LHCN-M2 (cell line): ENCODE results near the gene DOCK1. TPM values are rescaled to one million over a fixed set of nuclear protein-coding genes. Genes with fewer than 3 reads are reported as not detected.

Experiments used
- DNase-seq: peaks from one replicate; pipeline ENCODE4 v3.0.0-alpha.2; 2012; ENCODE audit warnings: low read depth
- total RNA-seq: library from RNA; depleted of rRNA; stranded (reverse); fragments of >200 nt; gene quantifications from 2 replicates; pipeline ENCODE4 v1.2.3, GENCODE V29; 2014

The DOCK1 gene
- total RNA-seq, 1 experiment from 2014 or later: 45.5 TPM

- DNase-seq: no peak
These were observed 513.4 kb downstream of the DOCK1 start for GRCh38 chr10:127418536-127419168.

DNA sequence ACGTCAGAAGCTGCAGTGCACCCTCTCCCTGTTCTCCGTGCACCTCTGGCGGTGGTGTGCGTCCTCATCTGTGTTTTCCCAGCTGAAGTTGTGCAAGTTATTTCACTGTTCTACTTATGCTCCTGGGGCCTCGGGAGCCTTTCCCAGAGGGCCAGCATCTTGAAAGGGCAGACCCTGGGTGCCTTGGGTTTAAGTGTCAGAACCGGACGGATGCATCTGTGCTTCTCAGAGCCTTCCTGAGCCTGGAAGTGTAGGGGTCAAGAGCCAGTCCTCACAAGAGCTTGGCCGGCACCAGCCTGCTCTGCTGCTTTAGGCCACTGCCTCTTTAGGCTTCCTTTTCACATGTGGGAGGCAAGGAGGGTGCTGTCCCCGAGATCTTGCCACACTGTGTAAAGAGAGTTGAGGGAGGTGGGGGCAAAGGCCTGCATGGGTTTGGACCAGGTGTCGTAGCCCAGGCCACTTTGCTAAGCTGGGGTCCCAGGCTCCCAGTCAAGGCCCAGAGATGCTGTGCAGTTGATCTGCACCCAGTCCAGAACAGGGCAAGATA is 515.0 kb downstream of the DOCK1 start:
- no peak for DNase-seq

DNA sequence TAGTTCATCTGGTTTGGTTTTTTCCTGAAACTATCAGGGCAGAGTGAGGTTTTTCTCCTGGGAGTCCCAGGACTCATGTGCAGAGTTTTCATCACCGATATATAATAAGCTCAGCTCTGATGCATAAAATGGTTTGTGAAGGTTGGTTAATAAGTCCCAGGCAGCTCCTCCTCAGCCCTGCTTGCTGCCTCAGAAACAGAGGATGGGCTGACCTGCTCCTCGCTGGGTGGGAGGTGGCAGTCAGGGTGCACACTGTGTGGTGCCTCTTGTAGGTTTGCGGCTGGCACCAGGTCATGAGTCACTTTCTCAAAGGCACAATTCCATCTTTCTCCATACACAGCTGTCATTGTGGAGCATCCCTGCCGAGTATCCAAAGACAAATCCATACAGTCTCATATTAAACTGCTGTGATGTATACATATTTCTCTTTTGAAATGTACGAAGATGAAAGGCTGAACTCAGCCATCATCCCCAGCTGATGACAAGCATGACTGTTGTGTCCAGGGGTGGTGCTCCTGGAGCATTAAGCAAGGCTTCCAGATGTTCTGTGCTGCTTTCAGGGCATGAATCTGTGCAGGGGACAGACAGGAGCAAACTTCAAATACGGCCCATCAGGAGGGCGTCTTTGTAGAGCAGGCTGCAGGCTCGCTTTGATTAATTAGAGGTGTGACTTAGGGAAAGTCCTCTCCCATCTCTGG is 518.1 kb downstream of the DOCK1 start:
- no peak for DNase-seq

DNA sequence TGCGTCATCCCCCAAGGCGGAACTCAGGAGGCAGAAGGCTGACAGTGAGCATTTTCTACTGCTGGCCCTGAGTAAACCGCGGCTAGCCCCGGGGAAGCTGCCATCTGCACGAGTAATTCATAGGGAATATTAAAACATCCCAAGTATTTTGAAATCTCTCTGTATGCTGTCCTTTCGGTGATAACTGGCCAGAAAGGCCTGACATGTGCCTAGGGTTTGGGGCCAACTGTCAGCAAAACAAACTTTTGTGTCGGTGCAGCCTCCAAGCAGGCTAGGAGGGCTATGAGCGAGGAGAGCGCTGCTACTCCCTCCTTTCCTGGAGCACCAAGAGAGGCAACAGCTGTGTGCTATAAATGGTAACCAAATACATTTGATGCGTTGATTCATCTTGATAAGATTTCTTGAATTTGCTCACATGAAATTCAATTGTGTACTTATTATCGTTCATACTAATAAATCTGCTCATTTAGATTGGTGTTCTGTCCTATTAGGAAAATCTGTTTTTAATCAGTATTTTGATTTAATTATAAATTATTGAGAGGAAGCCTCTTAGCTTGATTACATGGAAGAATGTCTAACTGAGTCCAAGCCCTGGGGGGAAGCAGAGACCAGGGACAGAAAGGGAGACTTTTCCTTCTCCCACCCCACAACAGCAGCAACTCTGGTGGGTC is 519.5 kb downstream of the DOCK1 start:
- peak; percentile 77 for DNase-seq

DNA sequence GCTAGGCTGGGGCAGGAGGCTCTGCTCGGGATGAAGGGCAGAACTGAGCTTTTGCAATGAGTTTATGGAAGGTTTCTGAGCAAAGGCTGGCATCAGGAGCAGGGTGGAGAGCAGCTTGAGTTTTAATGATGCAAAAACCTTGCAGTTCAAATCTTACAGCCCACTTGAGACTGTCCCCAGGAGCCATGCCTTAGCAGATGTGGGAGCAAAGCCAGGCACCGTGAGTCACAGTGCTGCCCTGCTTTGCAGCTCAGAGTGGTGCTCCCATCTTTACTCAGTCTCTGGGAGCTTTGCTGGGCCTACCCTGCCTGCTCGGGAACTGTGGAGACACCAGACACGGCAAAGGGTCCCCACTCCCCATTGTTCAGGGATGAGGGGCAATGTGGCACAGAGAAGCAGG is 521.5 kb downstream of the DOCK1 start:
- DNase-seq: no peak

GRCh38 chr10:127427926-127428325 is 522.7 kb downstream of the DOCK1 start:
- no peak for DNase-seq

DNA sequence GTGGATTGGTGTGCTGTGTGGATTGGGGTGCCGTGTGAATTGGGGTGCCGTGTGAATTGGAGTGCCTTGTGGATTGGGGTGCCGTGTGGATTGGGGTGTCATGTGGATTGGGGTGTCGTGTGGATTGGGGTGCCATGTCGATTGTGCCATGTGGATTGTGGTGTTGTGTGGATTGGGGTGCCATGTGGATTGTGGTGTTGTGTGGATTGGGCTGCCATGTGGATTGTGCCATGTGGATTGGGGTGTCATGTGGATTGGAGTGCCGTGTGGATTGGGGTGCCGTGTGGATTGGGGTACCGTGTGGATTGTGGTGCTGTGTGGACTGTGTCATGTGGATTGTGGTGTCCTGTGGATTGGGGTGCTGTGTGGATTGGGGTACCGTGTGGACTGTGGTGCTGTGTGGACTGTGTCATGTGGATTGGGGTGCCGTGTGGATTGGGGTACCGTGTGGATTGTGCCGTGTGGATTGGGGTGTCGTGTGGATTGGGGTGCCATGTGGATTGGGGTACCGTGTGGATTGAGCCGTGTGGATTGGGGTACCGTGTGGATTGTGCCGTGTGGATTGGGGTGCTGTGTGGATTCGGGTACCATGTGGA is 523.3 kb downstream of the DOCK1 start:
- DNase-seq: no peak

DNA sequence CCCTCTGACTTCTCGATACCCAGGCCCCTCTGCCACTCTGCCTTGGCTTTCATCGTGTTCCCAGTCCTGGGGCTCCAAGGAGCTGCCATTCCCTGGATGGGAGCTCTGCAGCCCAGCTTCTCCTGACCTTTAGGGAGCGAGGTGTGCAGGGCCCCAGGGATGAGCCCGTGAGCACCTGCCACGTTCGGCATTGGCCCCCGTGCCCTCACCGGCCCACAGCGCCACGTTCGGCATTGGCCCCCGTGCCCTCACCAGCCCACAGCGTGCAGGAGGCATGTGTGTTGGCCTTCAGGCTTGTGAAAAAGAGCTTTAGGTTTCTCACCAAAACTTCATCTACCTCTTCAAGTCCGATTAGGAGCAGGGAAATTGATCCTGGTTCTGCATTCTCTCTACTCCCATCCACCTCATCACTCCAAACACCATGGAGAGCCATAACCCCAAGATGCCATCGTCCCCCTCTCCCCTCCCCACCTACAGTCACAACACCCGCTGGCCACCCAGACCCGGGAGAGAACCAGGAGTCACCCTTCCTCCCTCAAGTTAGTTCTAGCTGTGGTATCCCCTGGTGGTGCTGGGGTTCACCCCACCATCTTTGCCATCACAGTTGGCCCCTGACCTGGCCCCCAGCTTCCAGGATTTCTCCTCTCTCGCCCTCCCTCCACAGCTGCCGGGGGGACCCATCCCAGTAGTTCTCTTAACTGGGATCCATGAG is 524.5 kb downstream of the DOCK1 start:
- no peak for DNase-seq

DNA sequence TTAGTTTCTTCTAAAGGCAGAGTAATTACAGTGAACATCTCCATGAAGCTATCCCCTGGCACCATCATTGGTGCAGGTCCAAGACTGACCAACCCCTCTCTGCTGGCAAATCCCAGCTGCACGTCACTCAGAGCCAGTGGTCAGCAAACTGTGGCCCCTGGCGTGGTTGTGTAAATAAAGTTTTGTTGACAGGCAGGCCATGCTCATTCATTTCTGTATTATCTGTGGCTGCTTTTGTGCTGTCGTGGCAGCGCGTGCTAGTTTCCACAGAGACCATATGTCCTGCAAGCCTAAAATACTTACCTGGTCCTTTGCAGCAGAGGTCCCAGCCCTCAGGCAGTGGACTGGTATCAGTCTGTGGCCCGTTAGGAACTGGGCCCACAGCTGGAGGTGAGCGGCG is 526.3 kb downstream of the DOCK1 start:
- no peak for DNase-seq

DNA sequence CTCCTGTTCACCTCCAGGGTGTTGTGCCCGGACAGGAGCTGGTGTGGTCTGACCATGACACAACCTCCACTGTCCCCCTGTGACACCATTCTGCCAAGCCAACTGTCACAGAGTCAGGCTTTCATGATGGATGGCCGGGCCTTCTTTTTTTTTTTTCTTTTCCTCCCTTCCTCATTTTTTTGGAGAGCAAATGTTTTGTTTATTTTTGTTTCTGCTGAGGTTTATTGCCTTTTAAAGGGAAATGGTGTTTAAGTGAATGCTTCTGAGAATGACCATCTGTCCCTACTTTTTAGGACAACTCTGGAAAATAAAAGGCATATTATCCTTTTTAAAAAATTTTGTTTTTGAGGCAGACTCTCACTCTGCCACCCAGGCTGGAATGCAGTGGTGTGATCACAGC is 528.8 kb downstream of the DOCK1 start:
- no peak for DNase-seq

DNA sequence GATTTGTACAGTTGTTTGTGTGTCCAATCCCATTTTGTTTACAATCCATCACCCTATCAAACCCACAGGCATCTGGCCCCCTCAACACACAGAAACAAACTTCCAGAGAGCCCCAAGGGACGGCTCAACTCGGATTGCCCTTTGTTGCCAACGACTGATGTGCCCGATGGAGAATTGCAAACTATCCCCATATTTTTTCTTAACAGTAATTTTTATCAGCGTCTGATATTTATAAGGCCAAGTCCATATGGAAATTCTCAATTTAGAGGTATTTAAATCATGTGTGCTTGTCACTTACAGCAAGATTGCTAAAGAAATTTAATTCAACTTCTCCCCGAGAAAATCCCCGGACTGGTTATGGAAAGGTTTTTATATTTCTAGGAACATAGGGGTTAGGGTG is 530.0 kb downstream of the DOCK1 start:
- DNase-seq: no peak

DNA sequence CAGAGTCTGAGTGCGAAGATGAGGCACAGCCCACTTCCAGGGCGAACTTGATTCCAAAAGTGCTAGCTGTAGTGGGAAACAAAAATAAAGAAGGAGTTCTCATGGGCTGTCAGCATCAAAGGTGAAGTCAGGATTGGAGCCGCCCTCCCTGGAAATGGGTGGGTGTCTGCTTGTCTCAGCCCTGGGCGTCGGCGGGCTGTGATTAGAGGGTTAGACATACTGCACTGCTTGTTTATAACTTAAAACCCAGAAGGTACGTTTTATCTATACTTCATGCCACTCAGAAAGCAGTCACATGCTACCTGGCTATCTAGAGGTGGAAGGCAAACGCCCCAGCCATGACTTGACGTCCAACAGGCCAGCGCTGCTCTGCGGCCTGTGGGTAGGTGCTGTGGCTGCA is 535.1 kb downstream of the DOCK1 start:
- no peak for DNase-seq

DNA sequence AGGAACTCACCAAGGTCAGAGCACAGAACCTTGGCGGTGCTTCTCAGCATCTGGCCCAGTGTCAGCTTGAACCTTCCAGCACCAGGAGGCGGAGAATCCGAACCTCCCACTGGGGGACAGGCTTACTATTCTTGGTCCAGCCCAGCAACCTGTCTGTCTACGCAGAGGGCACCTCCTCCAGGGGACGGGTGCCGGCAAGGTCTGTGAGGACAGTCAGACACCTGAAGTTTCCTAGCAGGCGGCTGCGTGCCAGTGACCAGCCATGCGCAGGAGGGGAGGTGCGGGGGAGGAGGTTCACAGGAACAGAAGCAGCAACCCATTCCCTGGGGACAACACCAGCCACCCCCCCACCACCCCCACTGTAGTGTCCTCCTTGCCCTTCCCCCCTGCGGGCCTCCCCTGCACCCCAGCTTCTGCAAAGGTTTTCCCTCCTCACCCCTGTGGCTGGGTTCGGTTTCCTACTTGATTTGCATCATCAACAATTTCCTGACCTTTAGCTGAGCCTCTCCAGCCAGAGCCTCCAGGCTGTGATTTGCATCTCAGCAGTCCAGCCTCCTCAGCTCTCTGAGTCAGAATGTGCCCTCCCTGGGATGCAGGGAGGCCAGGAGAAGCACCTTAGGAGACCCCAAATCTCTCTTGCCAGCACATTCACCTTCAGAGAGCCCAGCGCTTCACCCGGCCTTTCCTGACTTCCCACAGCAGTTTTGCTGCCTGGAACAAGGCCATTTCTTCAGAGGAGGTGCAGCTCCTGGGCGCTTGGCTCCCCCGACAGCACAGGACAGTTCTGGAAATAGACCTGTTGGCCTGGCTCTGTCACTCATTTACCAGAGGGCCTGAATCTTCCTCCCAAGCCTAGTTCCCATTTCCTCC is 536.4 kb downstream of the DOCK1 start:
- no peak for DNase-seq

GRCh38 chr10:127442220-127442525 is 536.9 kb downstream of the DOCK1 start:
- no peak for DNase-seq

DNA sequence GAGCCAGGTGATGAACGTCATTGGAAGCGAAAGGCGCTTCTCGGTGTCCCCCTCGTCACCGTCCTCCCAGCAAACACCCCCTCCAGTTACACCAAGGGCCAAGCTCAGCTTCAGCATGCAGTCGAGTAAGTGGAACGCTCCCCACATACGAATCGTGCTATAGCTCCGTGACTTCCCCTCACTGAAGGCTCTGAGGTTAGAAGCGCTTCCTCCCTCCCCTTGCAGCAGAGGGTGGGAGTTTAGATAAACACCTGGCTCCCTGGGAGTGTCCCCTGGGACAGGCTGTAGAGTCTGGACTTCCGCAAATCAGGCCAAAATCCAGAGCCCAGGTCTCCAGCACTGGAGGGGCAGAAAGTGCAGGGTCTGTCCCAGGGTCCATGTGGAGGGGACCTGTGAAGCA is 538.9 kb downstream of the DOCK1 start:
- DNase-seq: no peak

GRCh38 chr10:127447197-127447596 is 542.0 kb downstream of the DOCK1 start:
- no peak for DNase-seq

DNA sequence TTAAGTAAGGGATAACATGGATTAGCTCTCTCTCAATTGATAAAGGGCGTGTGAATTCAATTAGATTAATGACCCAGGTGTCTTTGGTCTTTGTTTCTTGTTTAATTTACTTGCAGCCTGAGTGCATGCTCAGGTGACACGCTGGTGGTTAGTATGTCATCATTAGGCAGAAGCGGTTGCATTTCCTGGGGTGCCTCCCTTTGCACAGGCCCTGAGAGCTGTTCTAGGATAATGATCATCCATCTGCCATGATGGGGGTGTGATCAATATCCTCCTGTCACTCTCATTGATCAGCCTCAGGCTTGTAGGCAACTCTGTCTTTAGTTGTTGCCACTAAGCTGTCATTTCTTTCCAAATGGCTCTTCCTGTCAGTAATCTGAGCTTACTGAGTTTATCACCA is 544.3 kb downstream of the DOCK1 start:
- no peak for DNase-seq

GRCh38 chr10:127450644-127451043 is 545.4 kb downstream of the DOCK1 start:
- DNase-seq: no peak

DNA sequence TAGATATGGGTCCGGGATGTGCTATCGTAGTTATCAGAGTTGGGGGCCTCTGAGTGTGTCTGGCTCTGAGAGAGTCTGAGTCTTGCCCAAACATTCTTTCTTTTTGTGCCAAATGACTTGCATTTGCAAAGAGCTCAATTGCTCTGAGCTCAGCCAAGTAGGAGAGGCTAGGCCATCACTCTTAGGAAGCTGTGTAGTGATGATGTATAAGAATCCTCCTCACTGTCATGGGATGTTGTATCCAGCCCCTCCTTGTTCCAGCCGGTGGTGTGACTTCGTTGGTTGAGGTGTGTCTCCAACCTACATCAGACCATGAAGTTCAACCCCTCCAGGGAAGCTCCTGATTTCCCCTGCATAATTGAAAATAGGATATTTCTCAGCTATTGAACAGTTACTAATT is 546.4 kb downstream of the DOCK1 start:
- no peak for DNase-seq

DNA sequence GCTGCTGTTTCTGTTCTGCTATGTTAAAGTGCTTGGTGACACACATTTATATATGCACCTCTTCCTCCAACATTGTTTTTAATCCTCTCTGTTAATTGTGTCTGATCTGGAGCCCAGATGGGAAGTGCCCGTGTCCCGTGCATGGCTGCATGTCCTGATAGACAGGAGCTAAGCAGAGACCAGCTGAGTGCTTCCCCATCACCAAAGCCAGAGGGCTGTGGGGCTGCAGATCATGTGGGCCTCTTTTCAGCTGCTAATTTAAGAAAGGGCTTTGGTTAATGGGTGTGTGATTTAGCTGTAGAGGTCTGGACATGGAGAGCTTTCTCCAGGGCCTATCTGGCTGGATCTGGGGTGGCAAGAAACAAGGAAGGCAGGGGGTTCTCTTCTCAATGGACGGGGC is 547.3 kb downstream of the DOCK1 start:
- no peak for DNase-seq

- no peak for DNase-seq
These were observed 548.5 kb downstream of the DOCK1 start for GRCh38 chr10:127453706-127454105.
